HG03439 (cell line): ENCODE measurements around the gene S100A6.

ENCODE experiments used
- ATAC-seq: cut with Tn5 transposase; IDR thresholded peaks from one replicate; pipeline ENCODE4 v1.9.1; 2021; ENCODE audit warnings: mild to moderate bottlenecking, moderate library complexity; ENCODE audit not compliant: unreplicated experiment

The S100A6 gene

GRCh38 chr1:153507926-153508583, 27.7 kb downstream of the S100A6 start:
- ATAC-seq = no peak

DNA sequence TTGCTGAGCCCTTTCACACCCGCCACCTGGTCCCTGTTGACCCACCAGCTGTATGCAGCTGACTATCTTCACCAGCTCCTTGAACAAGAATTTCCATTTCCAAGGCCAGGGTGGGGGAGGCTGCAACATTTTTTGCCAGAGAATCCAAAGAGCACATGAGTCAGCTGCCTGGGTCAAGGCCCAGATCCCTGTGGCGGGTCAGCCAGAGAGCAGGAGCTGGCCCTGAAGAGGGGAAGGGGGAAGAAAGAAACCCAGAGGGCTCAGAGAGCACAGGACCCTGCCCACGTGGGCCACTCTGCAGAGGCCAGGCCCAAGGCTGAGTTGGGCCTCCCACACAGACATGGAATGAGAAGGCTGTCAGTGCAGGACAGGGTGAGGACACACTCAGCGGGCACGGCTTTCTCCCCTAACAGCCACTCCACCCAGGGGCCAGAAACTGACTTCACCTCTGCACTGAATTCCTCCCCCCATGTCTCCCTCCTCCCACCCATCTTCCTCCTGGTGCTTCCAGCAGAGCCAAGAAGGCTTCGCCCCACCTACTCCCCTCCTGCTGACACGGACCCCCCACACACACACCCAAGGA, 28.9 kb downstream of the S100A6 start:
- no peak for ATAC-seq

DNA sequence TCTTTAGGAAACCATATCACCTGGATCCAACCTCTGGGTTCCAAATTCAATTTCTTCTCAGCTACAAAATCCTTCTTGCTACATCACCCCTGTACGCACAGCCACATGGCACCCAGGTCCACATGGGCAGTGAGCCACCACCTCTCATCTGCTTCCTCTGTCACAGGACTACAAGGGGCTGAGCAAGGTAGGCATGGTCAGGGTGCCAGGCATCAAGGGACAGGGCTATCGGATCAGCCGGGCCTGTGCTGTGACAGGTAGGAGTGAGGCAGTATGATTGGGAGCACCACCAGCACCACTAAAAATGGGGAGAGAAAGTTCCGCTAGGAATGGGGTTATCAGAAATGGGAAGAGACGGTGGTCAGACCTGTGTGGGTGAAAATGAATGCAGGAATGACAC, 29.4 kb downstream of the S100A6 start:
- ATAC-seq = no peak

- ATAC-seq = no peak
These were observed 30.2 kb downstream of the S100A6 start for GRCh38 chr1:153505576-153505975.

DNA sequence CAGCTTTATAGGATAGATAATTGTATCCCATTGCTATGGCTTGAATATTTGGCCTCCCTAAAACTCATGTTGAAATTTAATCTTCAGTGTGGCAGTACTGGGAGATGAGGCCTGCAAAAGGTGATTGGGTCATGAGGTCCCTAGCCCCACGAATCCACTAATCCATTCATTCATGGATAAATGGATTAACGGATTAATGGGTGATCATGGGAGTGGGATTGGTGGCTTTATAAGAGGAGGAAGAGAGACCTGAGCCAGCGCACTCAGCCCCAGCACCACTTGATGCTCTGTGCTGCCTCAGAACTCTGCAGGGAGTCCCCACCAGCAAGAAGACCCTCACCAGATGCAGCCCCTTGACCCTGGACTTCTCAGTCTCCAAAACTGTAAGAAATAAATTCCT, 32.0 kb downstream of the S100A6 start:
- no peak for ATAC-seq

- no peak for ATAC-seq
These were observed 37.0 kb downstream of the S100A6 start for GRCh38 chr1:153498746-153499145.

DNA sequence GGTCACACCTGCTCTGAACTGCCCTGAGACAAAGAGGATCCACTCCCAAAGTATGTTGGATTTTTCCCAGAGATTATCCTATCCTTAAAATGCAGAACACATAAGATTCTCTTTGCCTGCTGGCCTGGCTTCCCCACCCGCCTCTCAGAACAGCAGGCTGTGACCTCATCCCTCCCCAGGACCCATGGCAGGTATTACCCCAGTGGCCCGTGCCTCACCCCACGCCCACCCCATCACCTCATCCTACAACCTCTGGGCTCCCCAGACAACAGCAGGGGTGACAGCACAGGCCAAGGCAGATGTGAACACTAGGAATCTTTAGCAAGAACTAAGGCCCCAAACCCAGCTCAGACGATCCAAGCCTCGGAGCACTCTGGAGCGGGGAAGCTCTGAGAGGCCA, 40.3 kb downstream of the S100A6 start:
- no peak for ATAC-seq

DNA sequence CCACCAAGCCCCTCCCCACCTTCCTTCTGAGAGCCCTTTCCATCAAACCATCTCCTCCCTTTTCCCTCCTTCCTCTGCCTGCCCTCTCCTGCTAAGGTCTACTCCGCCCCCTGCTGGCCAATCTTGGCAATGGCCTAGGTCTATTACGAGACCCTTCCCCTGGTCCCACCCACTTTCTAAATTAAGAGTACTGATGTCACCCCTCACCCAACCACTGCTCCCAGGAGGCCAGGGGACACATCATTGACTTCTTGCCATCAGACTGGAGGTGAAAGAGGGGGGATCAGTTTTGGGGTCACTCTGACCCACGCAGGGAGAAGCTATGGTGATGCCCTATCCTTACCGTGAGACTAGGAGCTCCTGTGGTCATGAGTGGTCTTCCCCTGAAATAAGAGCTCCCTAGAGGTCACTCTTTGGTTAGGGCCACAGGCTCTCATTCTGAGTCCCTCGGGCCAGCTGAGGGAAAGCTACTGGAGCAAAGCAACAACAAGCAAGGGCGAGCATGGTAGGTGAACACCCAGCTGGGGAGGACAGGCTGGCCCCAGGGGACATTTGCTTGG, 40.7 kb downstream of the S100A6 start:
- ATAC-seq = no peak

GRCh38 chr1:153493343-153493960, 42.3 kb downstream of the S100A6 start:
- ATAC-seq = no peak

GRCh38 chr1:153490272-153491051, 45.3 kb downstream of the S100A6 start:
- no peak for ATAC-seq

DNA sequence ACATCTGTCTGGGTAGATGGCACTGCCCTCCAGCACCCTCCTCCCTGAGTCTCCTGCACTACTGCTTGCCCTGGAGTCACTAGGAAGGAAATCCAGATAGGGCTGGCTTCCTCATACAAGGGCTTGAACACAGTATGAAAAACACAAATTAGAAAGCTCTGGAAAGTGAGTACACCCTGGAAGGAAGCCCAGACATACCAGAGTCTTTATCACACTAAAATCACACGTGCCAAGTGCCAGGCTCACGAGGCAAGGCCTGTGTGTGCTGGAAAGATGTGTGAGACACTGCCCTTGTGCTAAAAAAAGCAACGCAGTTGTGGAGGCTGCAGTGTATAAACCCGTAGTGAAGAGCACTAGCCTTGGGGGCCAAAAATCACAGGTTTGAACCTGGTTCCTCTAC, 47.1 kb downstream of the S100A6 start:
- no peak for ATAC-seq

- no peak for ATAC-seq
These were observed 48.1 kb downstream of the S100A6 start for GRCh38 chr1:153487707-153488106.

GRCh38 chr1:153485863-153486262, 49.9 kb downstream of the S100A6 start:
- no peak for ATAC-seq
